ENCODE results near the gene KLHL10.
"Not testable (repeated sequence)": the region's sequence is repeated elsewhere in the genome, so short reads cannot be mapped to it uniquely, and the experiment has no call there.

The KLHL10 gene

DNA sequence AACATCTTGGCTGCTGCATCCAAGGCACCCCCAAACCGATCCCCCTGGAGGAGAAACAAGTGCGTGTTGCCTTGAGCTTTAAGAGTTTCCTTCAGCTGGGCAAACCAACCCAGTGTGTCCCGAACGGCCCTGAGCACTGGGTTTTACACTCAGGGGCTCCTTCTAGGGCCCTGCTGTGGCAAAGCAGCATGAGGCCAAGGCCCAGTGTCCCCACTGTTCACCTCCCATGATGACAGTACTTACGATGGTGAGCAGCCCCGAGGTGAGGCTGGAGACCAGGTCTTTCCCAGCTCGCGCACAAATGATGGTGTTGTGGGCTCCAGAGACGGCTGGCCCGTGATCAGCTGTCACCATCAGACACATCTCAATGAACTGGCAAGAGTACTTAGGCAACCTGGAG lies 34.2 kb downstream of the KLHL10 start:
- no peak overlapping the region for H3K27ac ChIP-seq (ENCODE audit: low read depth, low read length, poor library complexity, severe bottlenecking)
- no peaks in the 10 kb centered on the region for H3K27me3 ChIP-seq (ENCODE audit: insufficient read depth, low read length)
- H3K9me2 ChIP-seq (ENCODE audit: low read depth, low read length), result no peaks in the 10 kb centered on the region
- TF ChIP-seq EZH2 (IDR thresholded peaks at IDR 0.05; ENCODE audit: borderline replicate concordance, low read length), result no peak
- TF ChIP-seq, protein P1, sequence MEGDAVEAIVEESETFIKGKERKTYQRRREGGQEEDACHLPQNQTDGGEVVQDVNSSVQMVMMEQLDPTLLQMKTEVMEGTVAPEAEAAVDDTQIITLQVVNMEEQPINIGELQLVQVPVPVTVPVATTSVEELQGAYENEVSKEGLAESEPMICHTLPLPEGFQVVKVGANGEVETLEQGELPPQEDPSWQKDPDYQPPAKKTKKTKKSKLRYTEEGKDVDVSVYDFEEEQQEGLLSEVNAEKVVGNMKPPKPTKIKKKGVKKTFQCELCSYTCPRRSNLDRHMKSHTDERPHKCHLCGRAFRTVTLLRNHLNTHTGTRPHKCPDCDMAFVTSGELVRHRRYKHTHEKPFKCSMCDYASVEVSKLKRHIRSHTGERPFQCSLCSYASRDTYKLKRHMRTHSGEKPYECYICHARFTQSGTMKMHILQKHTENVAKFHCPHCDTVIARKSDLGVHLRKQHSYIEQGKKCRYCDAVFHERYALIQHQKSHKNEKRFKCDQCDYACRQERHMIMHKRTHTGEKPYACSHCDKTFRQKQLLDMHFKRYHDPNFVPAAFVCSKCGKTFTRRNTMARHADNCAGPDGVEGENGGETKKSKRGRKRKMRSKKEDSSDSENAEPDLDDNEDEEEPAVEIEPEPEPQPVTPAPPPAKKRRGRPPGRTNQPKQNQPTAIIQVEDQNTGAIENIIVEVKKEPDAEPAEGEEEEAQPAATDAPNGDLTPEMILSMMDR (IDR thresholded peaks at IDR 0.05; ENCODE audit: low read length), result no peak
- H2AFZ ChIP-seq (ENCODE audit: low read length), result no peak overlapping the region
- H3K4me1 ChIP-seq (ENCODE audit: insufficient read depth, low read length, severe bottlenecking), result no peaks in the 10 kb centered on the region
- no peaks in the 10 kb centered on the region for H3K79me2 ChIP-seq (ENCODE audit: insufficient read depth, low read length)
- no peaks in the 10 kb centered on the region for H4K20me1 ChIP-seq (ENCODE audit: insufficient read depth, low read length)
- H3F3A ChIP-seq (ENCODE audit: insufficient read depth, low read length), result no peaks in the 10 kb centered on the region; the same call in 1 of the 2 replicates
- no peak overlapping the region for H3K9ac ChIP-seq (ENCODE audit: low read length)
- no peaks in the 10 kb centered on the region for H3K9me3 ChIP-seq (ENCODE audit: low read length)
- peaks cover 80% of the 10 kb centered on the region for H3K36me3 ChIP-seq (ENCODE audit: insufficient read depth, low read length)
- no peak overlapping the region for H3K4me2 ChIP-seq (ENCODE audit: low read length)
- H3K4me3 ChIP-seq (ENCODE audit: low read depth, low read length, poor library complexity, severe bottlenecking), result no peak overlapping the region

DNA sequence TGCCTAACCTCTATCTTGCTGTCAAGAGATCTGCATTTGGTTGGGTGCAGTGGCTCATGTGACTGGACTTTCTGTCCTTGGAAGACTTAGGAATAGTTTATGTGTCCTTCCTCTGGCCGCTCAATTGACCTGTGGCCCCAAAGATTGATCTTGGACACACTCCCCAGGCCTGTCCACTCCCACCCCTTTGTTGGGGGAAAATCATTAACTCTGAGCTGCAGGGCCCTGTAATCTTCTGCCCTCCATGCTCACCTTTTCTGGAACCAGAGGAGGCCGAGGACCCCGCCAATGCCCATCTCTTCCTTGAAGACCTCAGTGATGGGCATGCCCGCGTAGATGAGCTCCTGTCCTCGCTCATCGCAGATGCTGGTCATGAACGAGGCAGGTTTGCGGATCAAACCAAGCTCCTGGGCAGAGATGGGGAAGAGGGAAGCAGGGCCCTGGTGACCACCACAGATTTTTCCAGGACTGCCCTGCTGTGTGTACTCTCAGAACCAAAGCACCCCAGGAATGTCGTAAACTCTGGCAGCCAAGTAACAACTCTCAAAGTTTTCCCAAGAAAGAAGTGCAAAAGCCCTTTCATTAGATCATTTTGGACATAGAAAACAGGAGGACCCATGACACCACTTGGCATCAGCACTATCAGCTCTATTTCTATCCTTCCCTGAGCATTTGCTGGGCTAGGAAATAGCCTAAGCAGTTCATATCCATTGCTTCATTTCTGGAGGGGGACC lies 36.1 kb downstream of the KLHL10 start:
- Histone ChIP-seq H3K27ac (ENCODE audit: low read depth, low read length, poor library complexity, severe bottlenecking) (no peak overlapping the region), H3K27me3 (ENCODE audit: insufficient read depth, low read length) (no peaks in the 10 kb centered on the region), H3K4me1 (ENCODE audit: insufficient read depth, low read length, severe bottlenecking) (no peaks in the 10 kb centered on the region), H2AFZ (ENCODE audit: low read length) (no peak overlapping the region), H4K20me1 (ENCODE audit: insufficient read depth, low read length) (no peaks in the 10 kb centered on the region), H3K4me3 (ENCODE audit: low read depth, low read length, poor library complexity, severe bottlenecking) (no peak overlapping the region), H3F3A (ENCODE audit: insufficient read depth, low read length) (no peaks in the 10 kb centered on the region), H3K4me2 (ENCODE audit: low read length) (no peak overlapping the region), H3K9me2 (ENCODE audit: low read depth, low read length) (no peaks in the 10 kb centered on the region), H3K9ac (ENCODE audit: low read length) (no peak overlapping the region), H3K79me2 (ENCODE audit: insufficient read depth, low read length) (no peaks in the 10 kb centered on the region), H3K36me3 (ENCODE audit: insufficient read depth, low read length) (peaks cover 85% of the 10 kb centered on the region), H3K9me3 (ENCODE audit: low read length) (no peaks in the 10 kb centered on the region)
- TF ChIP-seq, protein P1 (IDR thresholded peaks at IDR 0.05; ENCODE audit: low read length), result no peak
- TF ChIP-seq EZH2 (IDR thresholded peaks at IDR 0.05; ENCODE audit: borderline replicate concordance, low read length), result no peak

DNA sequence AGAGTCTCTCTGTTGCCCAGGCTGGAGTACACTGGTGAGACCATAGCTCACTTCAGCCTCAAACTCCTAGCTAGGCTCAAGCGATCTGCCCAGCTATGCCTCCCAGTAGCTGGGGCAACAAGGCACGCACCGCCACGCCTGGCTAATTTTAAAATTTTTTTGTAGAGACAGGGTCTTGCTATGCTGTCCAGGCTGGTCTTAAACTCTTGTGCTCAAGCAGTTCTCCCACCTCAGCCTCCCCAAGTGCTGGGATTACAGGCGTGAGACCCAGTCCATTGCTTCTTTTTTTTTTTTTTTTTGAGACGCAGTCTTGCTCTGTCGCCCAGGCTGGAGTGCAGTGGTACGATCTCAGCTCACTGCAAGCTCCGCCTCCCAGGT lies 36.7 kb downstream of the KLHL10 start:
- H3K27ac ChIP-seq (ENCODE audit: low read depth, low read length, poor library complexity, severe bottlenecking); H3K9me3 ChIP-seq (ENCODE audit: low read length); H3K9ac ChIP-seq (ENCODE audit: low read length); H2AFZ ChIP-seq (ENCODE audit: low read length); H3K4me1 ChIP-seq (ENCODE audit: insufficient read depth, low read length, severe bottlenecking); H3K4me3 ChIP-seq (ENCODE audit: low read depth, low read length, poor library complexity, severe bottlenecking); H3K79me2 ChIP-seq (ENCODE audit: insufficient read depth, low read length); H3K9me2 ChIP-seq (ENCODE audit: low read depth, low read length); H3K4me2 ChIP-seq (ENCODE audit: low read length); H3K27me3 ChIP-seq (ENCODE audit: insufficient read depth, low read length); H3F3A ChIP-seq (ENCODE audit: insufficient read depth, low read length); H4K20me1 ChIP-seq (ENCODE audit: insufficient read depth, low read length): not testable (repeated sequence)
- H3K36me3 ChIP-seq (ENCODE audit: insufficient read depth, low read length), result peaks cover 85% of the 10 kb centered on the region

DNA sequence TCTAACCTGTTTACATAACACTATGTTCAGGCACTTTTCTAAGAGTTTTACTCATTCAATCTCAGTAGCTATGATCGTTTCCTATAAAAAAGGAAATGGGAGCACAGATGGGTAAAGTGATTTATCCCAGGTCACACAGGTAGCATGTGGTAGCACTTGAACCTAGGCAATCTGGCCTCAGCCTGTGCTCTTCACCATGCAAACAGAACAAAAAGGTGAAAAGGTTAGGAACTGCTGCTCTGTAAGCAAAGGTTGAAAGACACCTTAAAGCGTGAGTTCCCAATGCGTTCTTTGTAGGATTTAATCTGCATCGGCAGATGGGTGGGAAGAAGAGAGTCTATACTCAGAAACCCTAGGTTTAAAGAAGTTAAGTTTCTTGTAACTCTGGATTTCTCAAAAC lies 42.5 kb downstream of the KLHL10 start:
- no peaks in the 10 kb centered on the region for H3F3A ChIP-seq (ENCODE audit: insufficient read depth, low read length)
- no peak for TF ChIP-seq EZH2 (IDR thresholded peaks at IDR 0.05; ENCODE audit: borderline replicate concordance, low read length)
- TF ChIP-seq, protein P1 (IDR thresholded peaks at IDR 0.05; ENCODE audit: low read length), result no peak
- no peaks in the 10 kb centered on the region for H4K20me1 ChIP-seq (ENCODE audit: insufficient read depth, low read length)
- H3K27me3 ChIP-seq (ENCODE audit: insufficient read depth, low read length), result no peaks in the 10 kb centered on the region
- H3K4me1 ChIP-seq (ENCODE audit: insufficient read depth, low read length, severe bottlenecking), result no peaks in the 10 kb centered on the region
- peaks cover 82% of the 10 kb centered on the region for H3K36me3 ChIP-seq (ENCODE audit: insufficient read depth, low read length)
- H3K4me3 ChIP-seq (ENCODE audit: low read depth, low read length, poor library complexity, severe bottlenecking), result no peak overlapping the region
- no peak overlapping the region for H3K4me2 ChIP-seq (ENCODE audit: low read length)
- H3K9me2 ChIP-seq (ENCODE audit: low read depth, low read length), result no peaks in the 10 kb centered on the region
- H3K9me3 ChIP-seq (ENCODE audit: low read length), result no peaks in the 10 kb centered on the region
- no peaks in the 10 kb centered on the region for H3K79me2 ChIP-seq (ENCODE audit: insufficient read depth, low read length)
- no peak overlapping the region for H3K27ac ChIP-seq (ENCODE audit: low read depth, low read length, poor library complexity, severe bottlenecking)
- no peak overlapping the region for H3K9ac ChIP-seq (ENCODE audit: low read length)
- H2AFZ ChIP-seq (ENCODE audit: low read length), result no peak overlapping the region
